ENCODE data around the gene RABEP1.

The RABEP1 gene

DNA sequence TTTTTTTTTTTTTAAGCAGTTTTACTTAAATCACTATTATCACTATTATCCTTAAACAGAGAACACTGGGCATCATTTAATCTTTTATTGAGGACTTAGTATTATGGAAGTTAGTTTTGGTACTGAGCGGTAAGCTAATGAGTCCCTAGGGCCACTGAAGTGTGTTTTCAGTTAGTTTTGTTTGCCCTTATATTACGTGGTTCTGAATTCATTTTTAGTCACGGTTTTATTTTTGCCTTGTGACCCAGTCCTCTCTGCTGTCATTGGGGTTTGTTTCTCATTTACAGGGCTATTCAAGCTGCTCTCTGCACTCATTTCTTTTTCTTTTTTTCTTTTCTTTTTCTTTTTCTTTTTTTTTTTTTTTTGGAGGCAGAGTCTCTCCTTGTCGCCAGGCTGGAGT is 17.3 kb downstream of the RABEP1 start:
- TF ChIP-seq SUZ12 (IDR thresholded peaks at IDR 0.05): no peak
- no peak for TF ChIP-seq NFRKB (IDR thresholded peaks at IDR 0.05)
- no peak for TF ChIP-seq BHLHE40 (IDR thresholded peaks at IDR 0.05; ENCODE audit: borderline replicate concordance)
- TF ChIP-seq, protein P1, sequence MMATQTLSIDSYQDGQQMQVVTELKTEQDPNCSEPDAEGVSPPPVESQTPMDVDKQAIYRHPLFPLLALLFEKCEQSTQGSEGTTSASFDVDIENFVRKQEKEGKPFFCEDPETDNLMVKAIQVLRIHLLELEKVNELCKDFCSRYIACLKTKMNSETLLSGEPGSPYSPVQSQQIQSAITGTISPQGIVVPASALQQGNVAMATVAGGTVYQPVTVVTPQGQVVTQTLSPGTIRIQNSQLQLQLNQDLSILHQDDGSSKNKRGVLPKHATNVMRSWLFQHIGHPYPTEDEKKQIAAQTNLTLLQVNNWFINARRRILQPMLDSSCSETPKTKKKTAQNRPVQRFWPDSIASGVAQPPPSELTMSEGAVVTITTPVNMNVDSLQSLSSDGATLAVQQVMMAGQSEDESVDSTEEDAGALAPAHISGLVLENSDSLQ (IDR thresholded peaks at IDR 0.05): no peak
- no peak for TF ChIP-seq SP1 (IDR thresholded peaks at IDR 0.05)
- TF ChIP-seq FOXM1 (IDR thresholded peaks at IDR 0.05; ENCODE audit: borderline replicate concordance): no peak
- TF ChIP-seq FOXA1 (IDR thresholded peaks at IDR 0.05): no peak
- no peak for TF ChIP-seq CTBP1 (IDR thresholded peaks at IDR 0.05; ENCODE audit: borderline replicate concordance)
- TF ChIP-seq HDGF (IDR thresholded peaks at IDR 0.05; ENCODE audit: borderline replicate concordance): no peak
- no peak for TF ChIP-seq ZNF384 (IDR thresholded peaks at IDR 0.05)
- TF ChIP-seq L3MBTL2 (conservative IDR thresholded peaks at IDR 0.05): no peak
- TF ChIP-seq LEF1 (IDR thresholded peaks at IDR 0.05; ENCODE audit: borderline replicate concordance): no peak
- ChIA-PET POLR2A (no interaction called here), CTCF (no interaction called here)
- DNase-seq (ENCODE audit: extremely low spot score): no peak

DNA sequence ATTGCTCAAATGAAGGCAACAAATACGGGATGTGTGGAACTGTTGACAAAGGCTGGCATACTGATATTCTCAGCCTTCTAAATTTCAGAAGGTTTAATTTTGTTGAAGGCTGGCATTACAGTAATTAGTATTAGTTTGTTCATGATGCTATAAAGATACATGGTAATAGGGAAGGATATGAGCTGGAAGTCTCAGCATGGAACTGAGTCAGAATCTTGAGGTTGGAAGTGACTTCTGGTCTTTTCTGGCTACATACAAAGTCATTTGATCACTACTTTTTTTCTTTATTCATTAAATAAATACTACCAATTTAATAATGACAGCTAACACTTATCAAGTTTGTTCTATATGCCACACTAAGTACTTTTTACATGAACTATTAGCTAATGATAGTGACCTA is 22.6 kb downstream of the RABEP1 start:
- ChIA-PET CTCF (interaction anchor here (0.6 to 0.7 kb wide), 2 partner anchors 31 to 86 kb away, joined by 3 read pairs; no protein-coding TSS in a partner anchor), POLR2A (no interaction called here)
- DNase-seq (ENCODE audit: extremely low spot score): no peak
- no peak for TF ChIP-seq ARNT (IDR thresholded peaks at IDR 0.05)
- TF ChIP-seq FOXM1 (IDR thresholded peaks at IDR 0.05; ENCODE audit: borderline replicate concordance): no peak
- TF ChIP-seq CTBP1 (IDR thresholded peaks at IDR 0.05; ENCODE audit: borderline replicate concordance): no peak
- no peak for TF ChIP-seq BHLHE40 (IDR thresholded peaks at IDR 0.05; ENCODE audit: borderline replicate concordance)
- TF ChIP-seq FOXK2 (IDR thresholded peaks at IDR 0.05): no peak
- TF ChIP-seq SP1 (IDR thresholded peaks at IDR 0.05): no peak
- no peak for TF ChIP-seq FOXA1 (IDR thresholded peaks at IDR 0.05)
- TF ChIP-seq LEF1 (IDR thresholded peaks at IDR 0.05; ENCODE audit: borderline replicate concordance): no peak
- TF ChIP-seq NFRKB (IDR thresholded peaks at IDR 0.05): no peak
- TF ChIP-seq L3MBTL2 (conservative IDR thresholded peaks at IDR 0.05): no peak
- TF ChIP-seq SUZ12 (IDR thresholded peaks at IDR 0.05): no peak
- no peak for TF ChIP-seq TARDBP (IDR thresholded peaks at IDR 0.05)
- no peak for TF ChIP-seq ELF4 (IDR thresholded peaks at IDR 0.05)

DNA sequence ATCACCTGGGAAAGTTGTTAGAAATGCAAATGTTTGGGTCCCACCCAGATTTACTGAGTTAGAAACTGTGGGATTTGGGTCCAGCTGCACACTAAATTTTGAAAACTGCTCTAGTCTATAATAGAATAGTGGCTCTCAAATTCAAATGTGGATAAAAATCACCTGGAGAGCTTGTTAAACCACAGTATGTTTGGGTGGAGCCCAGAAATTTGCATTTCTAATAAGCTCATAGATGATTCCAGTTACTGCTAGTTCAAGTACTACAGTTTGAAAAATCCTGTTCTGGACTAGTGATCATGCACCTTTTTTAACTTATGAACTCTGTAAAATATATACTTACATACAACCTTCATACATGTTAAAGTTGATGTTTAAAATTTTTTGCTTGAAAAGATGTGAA is 27.8 kb downstream of the RABEP1 start:
- TF ChIP-seq HDGF (IDR thresholded peaks at IDR 0.05; ENCODE audit: borderline replicate concordance) (no peak), FOXA1 (IDR thresholded peaks at IDR 0.05) (no peak)
- no peak for DNase-seq (ENCODE audit: extremely low spot score)
- ChIA-PET CTCF (no interaction called here), POLR2A (no interaction called here)

DNA sequence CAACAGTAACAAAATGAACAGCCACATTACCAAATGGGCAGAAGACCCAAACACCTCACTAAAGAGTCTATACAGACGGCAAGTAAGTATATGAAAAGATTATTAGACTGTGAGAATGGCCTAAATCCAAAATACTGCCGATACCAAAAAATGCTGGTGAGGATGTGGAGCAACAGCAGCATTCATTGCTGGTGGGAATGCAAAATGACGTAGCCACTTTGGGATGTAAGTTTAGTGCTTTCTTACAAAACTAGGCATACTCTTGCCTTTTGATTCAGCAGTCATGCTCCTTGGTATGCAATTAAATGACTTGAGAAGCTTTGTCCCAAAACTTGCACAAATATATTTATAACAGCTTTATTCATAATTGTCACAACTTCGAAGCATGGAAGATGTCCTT is 43.8 kb downstream of the RABEP1 start:
- no peak for TF ChIP-seq CTBP1 (IDR thresholded peaks at IDR 0.05; ENCODE audit: borderline replicate concordance)
- TF ChIP-seq L3MBTL2 (conservative IDR thresholded peaks at IDR 0.05): no peak
- TF ChIP-seq SUZ12 (IDR thresholded peaks at IDR 0.05): no peak
- no peak for TF ChIP-seq LEF1 (IDR thresholded peaks at IDR 0.05; ENCODE audit: borderline replicate concordance)
- no peak for TF ChIP-seq BHLHE40 (IDR thresholded peaks at IDR 0.05; ENCODE audit: borderline replicate concordance)
- no peak for TF ChIP-seq NFRKB (IDR thresholded peaks at IDR 0.05)
- TF ChIP-seq SP1 (IDR thresholded peaks at IDR 0.05): no peak
- no peak for TF ChIP-seq ELF4 (IDR thresholded peaks at IDR 0.05)
- no peak for TF ChIP-seq TARDBP (IDR thresholded peaks at IDR 0.05)
- ChIA-PET CTCF (no interaction called here), POLR2A (no interaction called here)
- no peak for DNase-seq (ENCODE audit: extremely low spot score)

DNA sequence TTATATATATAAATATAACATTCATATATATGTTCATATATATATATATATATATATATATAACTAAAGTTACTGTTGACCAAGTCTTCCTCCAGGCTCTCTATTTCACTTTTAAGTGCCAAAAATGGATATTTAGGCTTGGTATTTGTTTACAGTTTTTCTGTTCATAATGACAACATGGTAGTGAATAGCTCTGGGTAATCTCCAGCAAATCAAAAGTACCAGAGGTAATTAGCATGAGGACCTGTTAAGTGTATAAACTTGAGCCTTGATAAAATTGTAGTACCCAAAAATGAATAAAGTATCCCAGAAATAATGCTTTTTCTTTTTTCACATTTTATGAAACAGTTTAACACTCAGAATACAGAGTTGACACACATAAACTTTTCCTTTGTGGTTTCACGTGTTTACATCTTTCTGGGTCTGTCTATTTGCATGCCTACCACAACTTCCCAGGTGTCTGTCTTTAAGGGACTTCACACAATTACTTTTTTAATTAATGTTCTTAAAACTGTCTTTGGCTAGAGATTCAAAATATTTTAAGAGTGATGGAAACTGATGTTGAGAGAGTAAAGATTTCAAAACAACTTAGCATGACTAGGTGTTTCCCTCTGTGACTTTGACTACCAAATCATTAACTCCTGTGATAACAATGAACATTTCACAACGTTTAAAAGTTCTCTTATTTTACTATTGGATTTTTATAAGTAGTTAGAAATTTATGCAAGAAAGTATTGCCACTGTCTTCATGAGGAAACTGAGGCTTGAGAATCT is 47.9 kb downstream of the RABEP1 start:
- ChIA-PET POLR2A (no interaction called here), CTCF (no interaction called here)
- no peak for DNase-seq (ENCODE audit: extremely low spot score)
- no peak for TF ChIP-seq SP1 (IDR thresholded peaks at IDR 0.05)
- TF ChIP-seq ARNT (IDR thresholded peaks at IDR 0.05): no peak
- no peak for TF ChIP-seq ZNF384 (IDR thresholded peaks at IDR 0.05)
- TF ChIP-seq LEF1 (IDR thresholded peaks at IDR 0.05; ENCODE audit: borderline replicate concordance): no peak
- no peak for TF ChIP-seq L3MBTL2 (conservative IDR thresholded peaks at IDR 0.05)
- no peak for TF ChIP-seq FOXK2 (IDR thresholded peaks at IDR 0.05)
- no peak for TF ChIP-seq BHLHE40 (IDR thresholded peaks at IDR 0.05; ENCODE audit: borderline replicate concordance)
- no peak for TF ChIP-seq ELF4 (IDR thresholded peaks at IDR 0.05)
- TF ChIP-seq TARDBP (IDR thresholded peaks at IDR 0.05): no peak
- no peak for TF ChIP-seq NFRKB (IDR thresholded peaks at IDR 0.05)
- TF ChIP-seq HDGF (IDR thresholded peaks at IDR 0.05; ENCODE audit: borderline replicate concordance): no peak
- no peak for TF ChIP-seq SUZ12 (IDR thresholded peaks at IDR 0.05)

DNA sequence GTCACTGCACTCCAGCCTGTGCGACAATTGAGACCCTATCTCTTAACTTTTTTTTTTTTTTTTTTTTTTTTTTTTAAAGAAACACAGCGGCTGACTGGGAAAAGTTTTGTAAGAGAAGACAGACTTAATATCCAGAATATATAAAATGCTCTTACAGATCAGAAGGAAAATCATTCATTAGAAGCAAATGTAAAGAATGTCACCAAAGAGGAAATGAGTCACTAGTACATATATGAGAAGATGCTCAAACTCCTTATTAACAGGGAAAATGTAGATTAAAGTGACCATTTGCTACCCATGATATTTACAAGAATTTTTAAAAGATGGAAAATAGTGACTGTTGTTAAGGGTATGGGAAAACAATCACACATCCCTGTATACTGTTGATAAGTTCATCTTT is 48.9 kb downstream of the RABEP1 start:
- POLR2A ChIA-PET: no interaction called here
- CTCF ChIA-PET: no interaction called here
- TF ChIP-seq FOXM1 (IDR thresholded peaks at IDR 0.05; ENCODE audit: borderline replicate concordance) (no peak), NFRKB (IDR thresholded peaks at IDR 0.05) (no peak), L3MBTL2 (conservative IDR thresholded peaks at IDR 0.05) (no peak), SUZ12 (IDR thresholded peaks at IDR 0.05) (no peak), FOXK2 (IDR thresholded peaks at IDR 0.05) (no peak)
- DNase-seq (ENCODE audit: extremely low spot score): no peak

DNA sequence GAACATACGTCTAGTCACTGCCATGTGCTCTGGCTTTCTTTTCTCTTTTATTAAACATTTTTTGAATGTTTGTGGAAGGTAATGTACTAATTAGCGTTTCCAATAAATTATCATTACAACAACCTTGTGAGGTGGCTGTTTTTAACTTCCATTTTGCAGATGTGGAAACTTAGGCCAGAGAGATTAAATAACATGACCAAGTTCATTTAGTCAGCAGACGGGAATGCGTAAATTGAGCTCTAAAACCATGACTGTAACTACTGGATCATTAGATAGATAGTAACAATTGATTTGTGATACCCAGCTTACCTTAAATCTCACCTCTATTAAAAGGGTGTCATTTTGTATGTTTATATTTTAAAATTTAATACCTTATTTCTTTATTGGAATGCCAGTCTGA is 49.4 kb downstream of the RABEP1 start:
- no peak for DNase-seq (ENCODE audit: extremely low spot score)
- CTCF ChIA-PET: no interaction called here
- POLR2A ChIA-PET: no interaction called here
- no peak for TF ChIP-seq HDGF (IDR thresholded peaks at IDR 0.05; ENCODE audit: borderline replicate concordance)
- no peak for TF ChIP-seq L3MBTL2 (conservative IDR thresholded peaks at IDR 0.05)
- TF ChIP-seq NFRKB (IDR thresholded peaks at IDR 0.05): no peak
- TF ChIP-seq SUZ12 (IDR thresholded peaks at IDR 0.05): no peak
- TF ChIP-seq BHLHE40 (IDR thresholded peaks at IDR 0.05; ENCODE audit: borderline replicate concordance): no peak
- TF ChIP-seq ZNF384 (IDR thresholded peaks at IDR 0.05): no peak
- TF ChIP-seq, protein P1 (IDR thresholded peaks at IDR 0.05): no peak
- TF ChIP-seq TARDBP (IDR thresholded peaks at IDR 0.05): no peak
- TF ChIP-seq FOXA1 (IDR thresholded peaks at IDR 0.05): no peak
- TF ChIP-seq FOXK2 (IDR thresholded peaks at IDR 0.05): no peak
- TF ChIP-seq LEF1 (IDR thresholded peaks at IDR 0.05; ENCODE audit: borderline replicate concordance): no peak
- TF ChIP-seq ELF4 (IDR thresholded peaks at IDR 0.05): no peak
- TF ChIP-seq SP1 (IDR thresholded peaks at IDR 0.05): no peak
- TF ChIP-seq CTBP1 (IDR thresholded peaks at IDR 0.05; ENCODE audit: borderline replicate concordance): no peak
- no peak for TF ChIP-seq FOXM1 (IDR thresholded peaks at IDR 0.05; ENCODE audit: borderline replicate concordance)
- TF ChIP-seq ARNT (IDR thresholded peaks at IDR 0.05): no peak
